Endothelial cell of umbilical vein (primary cell): ENCODE data around the gene ARHGAP30. TPM values are rescaled to one million over a fixed set of nuclear protein-coding genes. Genes with fewer than 3 reads are reported as not detected.

Experiments used
- BruUV-seq: library from RNA; stranded (reverse); fragments of 400-500 nt; replicated peaks from 2 replicates; lab custom pipeline; 2021; lab: Mats Ljungman, UMichigan
- CTCF ChIA-PET: fragments of 300-600, 350-600 bp; sonication (Branson Sonifier 250); formaldehyde crosslinking; loops from one replicate; lab custom pipeline; 2021; ENCODE audit warnings: antibody characterized with exemption, inconsistent platforms; lab: Charles Lee
- POLR2A ChIA-PET: fragments of 300-600, 350-600 bp; sonication (Branson Sonifier 250); formaldehyde crosslinking; loops from one replicate; lab custom pipeline; 2021; ENCODE audit warnings: antibody characterized with exemption, inconsistent platforms; lab: Charles Lee
- DNase-seq: peaks from one replicate; pipeline ENCODE4 v3.0.0-alpha.2; 2011; ENCODE audit warnings: low read depth, low spot score
- FAIRE-seq: peaks from 2 replicates; lab custom pipeline; 2011; peaks lifted over from hg19 to GRCh38; lab: Jason Lieb, UNC
- H2AFZ ChIP-seq: 2 replicates; pipeline ENCODE4 v1.6.0; 2012; ENCODE audit warnings: low read depth, low read length, control low read depth, inconsistent platforms
- H3K27ac ChIP-seq: 2 replicates; pipeline ENCODE4 v1.5.1; 2011; ENCODE audit warnings: low read depth, mild to moderate bottlenecking, control low read depth, low read length, moderate library complexity; ENCODE audit not compliant: insufficient read depth
- H3K27me3 ChIP-seq, 2 experiments: 2 replicates each; pipeline versions ENCODE4 v1.6.0 to v1.6.1; 2011; ENCODE audit warnings: low read length in 2 of 2, mixed read lengths in 1 of 2; ENCODE audit not compliant: control insufficient read depth in 2 of 2, insufficient read depth in 2 of 2
- H3K36me3 ChIP-seq, 2 experiments: 2 replicates in 1 of 2; 3 replicates in 1 of 2; pipeline ENCODE4 v1.5.1; 2011; ENCODE audit warnings: low read length in 2 of 2, mild to moderate bottlenecking in 1 of 2, moderate library complexity in 1 of 2; ENCODE audit not compliant: control insufficient read depth in 2 of 2, insufficient read depth in 2 of 2; ENCODE audit errors: extremely low read depth in 1 of 2
- H3K4me1 ChIP-seq: 3 replicates; pipeline ENCODE4 v1.5.1; 2011; ENCODE audit warnings: mild to moderate bottlenecking, low read length; ENCODE audit not compliant: control insufficient read depth, insufficient read depth; ENCODE audit errors: extremely low read depth
- H3K4me2 ChIP-seq: 2 replicates; pipeline ENCODE4 v1.6.1; 2011; ENCODE audit warnings: low read length, control low read depth, mixed read lengths; ENCODE audit not compliant: insufficient read depth
- H3K4me3 ChIP-seq, 3 experiments: fragments of 200-600 bp in 1 of 3; sonication (generic), shearing (Covaris generic) in 1 of 3; replicated peaks in 1 of 3; 2 replicates each; pipeline ENCODE4 v1.5.1; 2011 to 2016; ENCODE audit warnings: control low read depth in 3 of 3, low read length in 3 of 3, mild to moderate bottlenecking in 2 of 3, inconsistent platforms in 1 of 3, low read depth in 1 of 3, moderate library complexity in 1 of 3; ENCODE audit not compliant: insufficient read depth in 1 of 3
- H3K79me2 ChIP-seq: 2 replicates; pipeline ENCODE4 v1.6.0; 2012; ENCODE audit warnings: low read length, inconsistent platforms; ENCODE audit not compliant: control insufficient read depth, insufficient read depth
- H3K9ac ChIP-seq: replicated peaks from 2 replicates; pipeline ENCODE3; 2011; ENCODE audit warnings: low read length, control low read depth; ENCODE audit not compliant: insufficient read depth; ENCODE audit errors: extremely low read depth
- H3K9me1 ChIP-seq: replicated peaks from 3 replicates; pipeline ENCODE4 v1.6.0; 2011; ENCODE audit warnings: mild to moderate bottlenecking, low read length; ENCODE audit not compliant: control insufficient read depth, insufficient read depth; ENCODE audit errors: extremely low read depth
- H3K9me3 ChIP-seq: replicated peaks from 2 replicates; pipeline ENCODE4 v1.5.1; 2012; ENCODE audit warnings: low read length, inconsistent platforms; ENCODE audit not compliant: control insufficient read depth, insufficient read depth
- H4K20me1 ChIP-seq: replicated peaks from 2 replicates; pipeline ENCODE3; 2011; ENCODE audit warnings: mild to moderate bottlenecking, low read length; ENCODE audit not compliant: control insufficient read depth, insufficient read depth; ENCODE audit errors: extremely low read depth
- GATA2 ChIP-seq: IDR thresholded peaks from 2 replicates; pipeline ENCODE4 v1.7.0; 2011; ENCODE audit warnings: low read depth, mild to moderate bottlenecking, moderate library complexity, mixed read lengths, low read length; ENCODE audit not compliant: insufficient read length, insufficient read depth
- JUN ChIP-seq: IDR thresholded peaks from 2 replicates; pipeline ENCODE4 v1.6.1; 2011; ENCODE audit warnings: borderline replicate concordance, low read depth; ENCODE audit not compliant: insufficient read length, insufficient read depth
- MYC ChIP-seq: IDR thresholded peaks from one replicate; pipeline ENCODE4 v1.6.1; 2011; ENCODE audit warnings: mild to moderate bottlenecking, low read depth, low read length
- POLR2A ChIP-seq: IDR thresholded peaks from 2 replicates; pipeline ENCODE4 v1.6.1; 2012; ENCODE audit warnings: low read depth, mild to moderate bottlenecking, control low read depth, low read length
- POLR2AphosphoS5 ChIP-seq: IDR thresholded peaks from 2 replicates; pipeline ENCODE4 v1.6.1; 2012; ENCODE audit warnings: low read depth, mild to moderate bottlenecking, control low read depth, low read length, moderate library complexity; ENCODE audit not compliant: insufficient read depth
- dilution Hi-C: fragments of 300-500 bp; cut with MboI; formaldehyde crosslinking; loops from one replicate; pipeline ENCODE4 v1.15.0; 2019; ENCODE audit warnings: low sequenced_read_pairs; ENCODE audit not compliant: extremely low pct_ligation_motif_present
- intact Hi-C: fragments of 100-400 bp; cut with micrococcal nuclease; formaldehyde crosslinking; loops from one replicate; pipeline ENCODE4 v1.10.0; 2022
- polyA plus RNA-seq, 4 experiments: library from polyadenylated mRNA; depleted of rRNA in 3 of 4; stranded (reverse) in 3 of 4; unstranded in 1 of 4; fragments of >200 nt; gene quantifications; 2 replicates each; pipeline versions ENCODE4 v1.2.1 to v1.2.3, GENCODE V29; 2011 to 2012; ENCODE audit warnings: missing spikeins in 1 of 4
- total RNA-seq: library from RNA; stranded (reverse); gene quantifications from 2 replicates; pipeline ENCODE4 v1.2.3, GENCODE V29; 2021
- TF ChIP-seq, protein P1 (sequence below), 2 donors: IDR thresholded peaks; 1 replicate in 1 of 2; 2 replicates in 1 of 2; pipeline ENCODE4 v1.5.1; 2011; ENCODE audit warnings: low read length in 2 of 2, mild to moderate bottlenecking in 2 of 2, moderate library complexity in 2 of 2, control low read depth in 1 of 2, inconsistent platforms in 1 of 2, low read depth in 1 of 2; ENCODE audit not compliant: insufficient read depth in 1 of 2; ENCODE audit errors: extremely low read depth in 1 of 2
- TF ChIP-seq, protein P2 (sequence below): IDR thresholded peaks from 2 replicates; pipeline ENCODE4 v1.6.1; 2011; ENCODE audit not compliant: insufficient read depth, insufficient read length

ARHGAP30 gene
- total and polyA plus RNA-seq, 2 donors (not counting 3 experiments of a cell fraction or from before 2014, with no cell fraction given): not detected

DNA sequence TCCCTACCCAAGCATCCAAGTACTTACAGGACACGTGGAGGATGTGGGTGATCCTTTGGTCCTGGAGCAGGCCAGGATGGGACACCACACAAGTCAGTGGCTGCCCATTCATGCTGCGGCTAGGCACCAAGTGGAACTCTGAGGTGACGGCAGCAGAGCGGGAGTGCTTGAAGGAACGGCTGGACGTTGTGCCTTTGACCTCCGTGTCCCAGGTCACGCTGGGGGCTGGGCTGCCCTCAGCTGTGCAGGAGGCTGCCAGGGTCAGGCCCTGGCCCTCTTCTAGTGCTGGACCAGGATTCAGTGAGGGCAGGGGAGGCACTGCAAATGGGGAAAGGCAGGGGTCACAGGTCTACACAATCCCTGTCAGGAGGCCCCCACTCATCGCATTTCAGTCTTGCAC is 7.7 kb upstream of the ARHGAP30 start:
- ChIA-PET POLR2A (no interaction called here), CTCF (interaction anchor here (2.7 kb wide), 1 partner anchor 81 kb away, joined by 7 read pairs; no protein-coding TSS in a partner anchor)
- TF ChIP-seq JUN (no peak), POLR2AphosphoS5 (no peak), GATA2 (no peak), MYC (no peak), POLR2A (no peak)
- TF ChIP-seq, protein P1, sequence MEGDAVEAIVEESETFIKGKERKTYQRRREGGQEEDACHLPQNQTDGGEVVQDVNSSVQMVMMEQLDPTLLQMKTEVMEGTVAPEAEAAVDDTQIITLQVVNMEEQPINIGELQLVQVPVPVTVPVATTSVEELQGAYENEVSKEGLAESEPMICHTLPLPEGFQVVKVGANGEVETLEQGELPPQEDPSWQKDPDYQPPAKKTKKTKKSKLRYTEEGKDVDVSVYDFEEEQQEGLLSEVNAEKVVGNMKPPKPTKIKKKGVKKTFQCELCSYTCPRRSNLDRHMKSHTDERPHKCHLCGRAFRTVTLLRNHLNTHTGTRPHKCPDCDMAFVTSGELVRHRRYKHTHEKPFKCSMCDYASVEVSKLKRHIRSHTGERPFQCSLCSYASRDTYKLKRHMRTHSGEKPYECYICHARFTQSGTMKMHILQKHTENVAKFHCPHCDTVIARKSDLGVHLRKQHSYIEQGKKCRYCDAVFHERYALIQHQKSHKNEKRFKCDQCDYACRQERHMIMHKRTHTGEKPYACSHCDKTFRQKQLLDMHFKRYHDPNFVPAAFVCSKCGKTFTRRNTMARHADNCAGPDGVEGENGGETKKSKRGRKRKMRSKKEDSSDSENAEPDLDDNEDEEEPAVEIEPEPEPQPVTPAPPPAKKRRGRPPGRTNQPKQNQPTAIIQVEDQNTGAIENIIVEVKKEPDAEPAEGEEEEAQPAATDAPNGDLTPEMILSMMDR (IDR thresholded peaks at IDR 0.05; ENCODE audit: extremely low read depth in 1 of 2, insufficient read depth in 1 of 2, low read depth in 1 of 2, low read length in 2 of 2): no peak
- TF ChIP-seq, protein P2, sequence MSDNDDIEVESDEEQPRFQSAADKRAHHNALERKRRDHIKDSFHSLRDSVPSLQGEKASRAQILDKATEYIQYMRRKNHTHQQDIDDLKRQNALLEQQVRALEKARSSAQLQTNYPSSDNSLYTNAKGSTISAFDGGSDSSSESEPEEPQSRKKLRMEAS: no peak
- Histone ChIP-seq H3K9me3 (no peaks in the 10 kb centered on the region), H3K27ac (no peak overlapping the region), H3K4me1 (no peaks in the 10 kb centered on the region), H3K9ac (no peak overlapping the region), H3K36me3 (no peaks in the 10 kb centered on the region), H3K4me3 (no peak overlapping the region), H3K27me3 (no peaks in the 10 kb centered on the region), H2AFZ (no peak overlapping the region), H4K20me1 (no peaks in the 10 kb centered on the region), H3K9me1 (no peaks in the 10 kb centered on the region), H3K4me2 (no peak overlapping the region), H3K79me2 (no peaks in the 10 kb centered on the region)
- dilution Hi-C loops: no loop called here
- intact Hi-C loops: no loop called here
- no TSS peak for BruUV-seq
- DNase-seq (no peak), FAIRE-seq (no peak)
